Stimulated activated CD8-positive, alpha-beta memory T cell treated with anti-CD3 and anti-CD28 coated beads, Interleukin-15, amount 100 ng/mL, for 4 hours (primary cell): ENCODE data around the gene LRIT3.

Experiments used
- DNase-seq, 2 donors: peaks; one replicate each; pipeline ENCODE4 v3.0.0-alpha.2; 2020; ENCODE audit warnings: low read depth in 2 of 2

LRIT3 gene, protein sequence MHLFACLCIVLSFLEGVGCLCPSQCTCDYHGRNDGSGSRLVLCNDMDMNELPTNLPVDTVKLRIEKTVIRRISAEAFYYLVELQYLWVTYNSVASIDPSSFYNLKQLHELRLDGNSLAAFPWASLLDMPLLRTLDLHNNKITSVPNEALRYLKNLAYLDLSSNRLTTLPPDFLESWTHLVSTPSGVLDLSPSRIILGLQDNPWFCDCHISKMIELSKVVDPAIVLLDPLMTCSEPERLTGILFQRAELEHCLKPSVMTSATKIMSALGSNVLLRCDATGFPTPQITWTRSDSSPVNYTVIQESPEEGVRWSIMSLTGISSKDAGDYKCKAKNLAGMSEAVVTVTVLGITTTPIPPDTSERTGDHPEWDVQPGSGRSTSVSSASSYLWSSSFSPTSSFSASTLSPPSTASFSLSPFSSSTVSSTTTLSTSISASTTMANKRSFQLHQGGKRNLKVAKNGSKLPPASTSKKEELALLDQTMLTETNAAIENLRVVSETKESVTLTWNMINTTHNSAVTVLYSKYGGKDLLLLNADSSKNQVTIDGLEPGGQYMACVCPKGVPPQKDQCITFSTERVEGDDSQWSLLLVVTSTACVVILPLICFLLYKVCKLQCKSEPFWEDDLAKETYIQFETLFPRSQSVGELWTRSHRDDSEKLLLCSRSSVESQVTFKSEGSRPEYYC

GRCh38 chr4:109847896-109848442 lies at the start of gene LRIT3:
Gene LRIT3 (plus strand): TSS chr4:109848107. CDS start chr4:109848202, 95 bp downstream.
- DNase-seq, result no peak

GRCh38 chr4:109798866-109799265 lies 49.0 kb upstream of the LRIT3 start:
- DNase-seq, result no peak

DNA sequence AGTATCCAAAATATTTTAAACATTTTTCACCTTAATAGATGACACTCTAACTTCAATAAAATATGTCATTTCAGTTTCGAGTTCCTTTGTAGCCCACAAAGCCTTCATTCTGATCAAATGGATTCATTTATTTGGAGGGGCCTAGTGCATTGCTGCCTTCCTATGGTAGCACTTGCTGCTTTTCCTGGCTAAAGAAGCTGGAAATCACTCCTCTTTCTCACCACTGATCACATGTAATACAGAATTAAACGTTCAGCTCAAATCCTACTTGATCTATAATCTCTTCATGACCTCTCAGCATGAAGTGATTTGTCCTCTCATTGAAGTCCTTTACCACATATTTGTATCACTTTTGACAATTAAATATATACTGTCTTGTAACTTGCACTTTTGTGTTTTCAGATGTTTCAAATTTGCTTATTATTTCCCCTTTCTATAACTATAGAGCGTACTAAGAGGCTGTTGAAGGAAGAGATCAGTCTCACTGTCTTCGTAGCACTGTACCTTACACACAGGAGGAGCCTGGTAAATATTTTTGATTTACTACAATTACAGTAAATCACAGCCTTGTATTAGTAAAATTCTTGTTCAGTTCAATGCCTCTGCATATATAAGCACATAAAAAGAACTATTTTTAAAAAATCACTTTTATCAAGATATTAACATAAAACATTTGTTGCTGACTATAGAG lies 46.7 kb upstream of the LRIT3 start:
- DNase-seq, result no peak

DNA sequence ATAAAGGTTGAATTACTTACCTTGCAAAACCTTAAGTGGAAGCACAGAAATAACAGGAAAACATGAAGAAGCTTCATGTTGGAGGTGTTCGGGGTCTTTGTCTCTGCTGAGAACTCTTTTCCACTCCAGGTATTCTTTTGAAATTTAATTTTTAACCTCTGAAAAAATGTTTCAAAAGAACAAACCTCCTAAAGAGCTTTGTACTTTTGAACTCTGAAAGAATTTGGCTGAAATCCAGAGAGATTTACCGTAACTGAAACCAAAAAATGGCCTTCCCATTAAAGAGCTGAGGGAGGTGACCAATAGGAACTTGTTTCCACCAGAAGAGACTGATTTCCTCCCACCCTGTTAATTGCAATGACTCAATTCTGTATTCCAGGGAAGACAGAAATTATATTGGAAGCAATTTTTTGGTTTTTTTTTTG lies 46.0 kb upstream of the LRIT3 start, which contains the start of gene CFI:
CFI (minus strand) TSS at position 105 of the 425 bp plus-strand sequence; CDS start at position 77, 28 bp downstream.
- no peak for DNase-seq

GRCh38 chr4:109803924-109804571 lies 43.9 kb upstream of the LRIT3 start:
- no peak for DNase-seq

- DNase-seq, result no peak
These were observed 38.3 kb upstream of the LRIT3 start for GRCh38 chr4:109809655-109810054.

DNA sequence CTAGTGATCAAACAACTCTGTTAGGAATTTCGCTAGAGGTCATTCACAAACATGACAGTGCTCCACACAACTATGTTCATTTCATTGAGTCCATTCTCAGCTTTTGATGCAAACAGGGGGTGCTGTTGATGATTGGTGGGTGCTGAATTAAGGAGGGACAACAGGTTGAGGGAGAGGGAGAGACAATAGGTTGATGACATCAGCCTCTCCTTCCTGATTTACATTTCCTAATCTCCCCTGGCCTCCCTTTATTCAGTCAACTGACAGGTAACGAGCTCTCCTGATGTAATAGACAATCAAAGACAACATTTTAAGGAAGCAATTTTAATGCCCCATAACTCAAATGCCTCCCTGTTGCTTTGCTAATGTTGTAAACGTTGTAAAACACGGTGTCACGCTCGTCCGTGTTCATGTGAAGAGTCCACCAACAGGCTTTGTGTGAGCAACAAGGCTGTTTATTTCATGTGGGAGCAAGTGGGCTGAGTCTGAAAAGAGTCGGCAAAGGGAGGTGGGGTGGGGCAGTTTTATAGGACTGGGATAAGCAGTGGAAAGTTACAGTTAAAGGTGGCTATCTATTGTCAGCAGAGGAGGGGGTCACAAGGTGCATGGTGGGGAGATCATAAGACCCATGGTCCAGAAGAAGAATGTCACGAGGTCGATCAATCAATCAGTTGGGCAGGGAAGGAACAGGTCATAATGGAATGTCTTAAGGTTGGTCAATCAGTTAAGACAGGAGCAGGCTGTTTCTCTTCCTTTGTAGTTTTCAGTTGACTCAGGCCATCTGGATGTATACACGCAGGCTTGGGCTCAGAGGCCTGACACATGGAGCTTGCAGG lies 37.1 kb upstream of the LRIT3 start:
- no peak for DNase-seq

- no peak for DNase-seq
These were observed 36.2 kb upstream of the LRIT3 start for GRCh38 chr4:109811707-109812106.

DNA sequence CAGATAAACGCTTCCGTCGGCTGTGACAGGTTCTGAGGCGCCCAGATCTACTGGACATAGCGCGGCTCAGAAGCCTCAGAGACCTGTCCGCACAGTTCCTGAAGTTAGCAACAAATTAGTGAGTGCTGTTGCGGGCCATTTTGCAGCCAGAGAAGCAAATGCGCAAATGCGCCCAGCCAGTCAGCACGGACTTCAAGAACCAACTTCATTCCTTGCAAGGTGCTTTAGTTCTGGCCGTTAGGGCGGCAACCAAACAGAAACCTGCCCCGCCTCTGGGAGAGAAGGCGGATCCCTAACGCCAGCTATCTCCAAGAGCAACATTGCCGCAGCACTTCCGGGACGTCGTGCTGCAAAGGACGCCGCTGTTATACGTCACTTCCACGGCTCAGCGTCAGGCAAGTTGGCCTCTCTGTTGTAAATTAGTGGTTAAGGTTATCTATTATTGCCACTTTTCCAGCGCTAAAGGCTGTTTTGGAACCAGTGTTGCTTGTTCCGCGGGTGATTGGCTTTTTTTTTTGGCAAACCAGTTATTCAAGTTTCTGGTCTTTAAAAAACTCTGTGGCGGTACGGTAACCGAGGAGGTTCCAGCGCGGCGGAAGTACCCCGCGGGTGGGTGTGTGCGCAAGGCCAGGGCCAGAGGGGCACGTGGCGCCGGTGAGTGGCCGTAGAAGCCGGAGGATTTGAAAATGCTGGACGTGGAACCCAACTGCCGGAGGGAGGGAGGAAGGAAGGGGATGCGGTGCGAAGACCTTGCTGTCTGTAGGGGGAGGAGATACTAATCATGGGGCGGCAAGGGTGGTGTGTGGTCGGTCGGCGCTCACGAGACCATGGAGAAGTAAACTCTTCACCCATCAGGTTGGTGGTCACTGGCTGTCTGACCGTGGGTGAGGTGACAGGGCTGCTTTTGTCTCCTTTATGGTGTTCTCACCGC lies 32.5 kb upstream of the LRIT3 start, which contains the start of gene GAR1:
GAR1 (plus strand) TSS at position 612 of the 931 bp plus-strand sequence. CDS start 403 bp downstream, outside the sequence.
- DNase-seq, result peak; percentile 71 to 81

DNA sequence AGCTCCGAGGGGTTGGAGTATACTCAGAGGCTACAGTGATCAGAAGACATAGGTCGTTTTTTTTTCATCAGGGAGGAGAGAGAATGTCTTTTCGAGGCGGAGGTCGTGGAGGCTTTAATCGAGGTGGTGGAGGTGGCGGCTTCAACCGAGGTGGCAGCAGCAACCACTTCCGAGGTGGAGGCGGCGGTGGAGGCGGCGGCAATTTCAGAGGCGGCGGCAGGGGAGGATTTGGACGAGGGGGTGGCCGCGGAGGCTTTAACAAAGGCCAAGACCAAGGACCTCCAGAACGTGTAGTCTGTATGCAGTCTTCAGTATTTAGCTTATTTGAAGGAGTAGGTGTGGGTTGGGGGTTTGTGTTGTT lies 31.8 kb upstream of the LRIT3 start:
- DNase-seq, result peak; percentile 18

- no peak for DNase-seq
These were observed 31.0 kb upstream of the LRIT3 start for GRCh38 chr4:109816894-109817293.

- no peak for DNase-seq
These were observed 29.6 kb upstream of the LRIT3 start for GRCh38 chr4:109818268-109818667.

DNA sequence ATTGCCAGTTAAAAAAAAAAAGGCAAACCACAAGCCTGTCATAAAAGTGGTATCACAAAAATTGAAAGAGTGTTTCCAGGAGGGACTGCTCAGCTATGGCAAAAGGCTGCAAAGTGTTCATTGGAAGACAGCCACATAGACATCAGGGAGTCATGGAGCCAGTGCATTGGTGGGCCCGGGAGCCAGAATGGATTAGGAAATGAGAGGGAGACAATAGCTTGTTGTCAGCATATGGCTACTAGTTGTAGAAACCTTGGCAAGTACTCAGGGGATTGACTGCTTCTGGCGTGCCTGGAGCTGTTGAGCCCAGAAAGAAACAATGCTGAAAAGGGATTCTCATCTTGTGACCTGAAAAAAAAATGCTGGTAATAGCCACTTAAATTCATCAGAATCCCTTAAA lies 27.3 kb upstream of the LRIT3 start:
- DNase-seq, result no peak

GRCh38 chr4:109821185-109821584 lies 26.7 kb upstream of the LRIT3 start:
- no peak for DNase-seq

- no peak for DNase-seq
These were observed 21.2 kb upstream of the LRIT3 start for GRCh38 chr4:109826719-109827118.

DNA sequence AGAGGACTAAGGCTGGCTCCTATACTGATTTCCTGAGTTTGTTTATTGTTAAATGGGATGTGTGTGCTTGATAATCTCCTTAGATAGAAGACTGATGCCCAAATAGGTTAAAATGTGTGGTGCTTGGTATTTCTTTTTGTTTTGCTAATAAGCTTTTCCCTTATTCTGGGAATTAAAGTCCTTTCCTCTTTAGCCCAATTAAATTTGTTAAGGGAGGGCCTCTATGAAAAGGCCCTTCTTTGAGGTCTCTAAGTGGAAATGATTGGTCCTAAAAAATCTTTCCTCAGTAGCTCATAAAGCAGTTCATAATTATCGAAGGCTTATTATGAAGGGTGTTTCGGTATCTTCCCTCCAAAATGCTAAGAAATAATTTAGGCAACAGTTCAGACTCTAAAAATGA lies 20.2 kb upstream of the LRIT3 start, which contains the start of gene RRH:
RRH (plus strand) TSS at position 301 of the 400 bp plus-strand sequence; CDS start at position 357, 56 bp downstream.
- no peak for DNase-seq

GRCh38 chr4:109833756-109834155 lies 14.2 kb upstream of the LRIT3 start:
- no peak for DNase-seq

GRCh38 chr4:109836985-109837384 lies 10.9 kb upstream of the LRIT3 start:
- no peak for DNase-seq

- DNase-seq, result no peak
These were observed 1.4 kb upstream of the LRIT3 start for GRCh38 chr4:109846395-109847098.
